Measurements from ENCODE around the gene NRCAM. TPM values are rescaled to one million over a fixed set of nuclear protein-coding genes. Genes with fewer than 3 reads are reported as not detected.

Gene NRCAM
- total RNA-seq, 1 donor from 2014 or later: 39.0 TPM

DNA sequence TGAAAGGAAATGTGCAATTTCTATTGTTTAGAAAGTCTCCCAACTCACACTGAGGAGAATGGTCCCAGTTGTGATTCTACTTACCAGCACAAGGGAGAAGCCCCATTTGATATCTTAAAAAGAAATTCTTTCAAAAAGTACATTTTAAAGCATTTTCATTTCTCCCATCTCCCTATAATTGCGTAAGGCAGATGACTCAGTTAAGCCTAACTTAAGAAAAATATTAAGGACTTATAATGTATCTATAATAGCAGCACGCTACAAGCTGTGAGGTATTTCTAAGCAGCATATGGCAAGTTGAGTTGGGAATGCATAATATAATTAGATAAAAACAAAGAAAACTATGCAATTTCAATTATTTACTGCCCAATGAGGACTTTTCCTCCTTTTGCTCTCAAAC lies 8.5 kb upstream of the NRCAM start:
- no peak for TF ChIP-seq CTCF (IDR thresholded peaks at IDR 0.05; ENCODE audit: insufficient read depth, low read length, poor library complexity, severe bottlenecking)

GRCh38 chr7:108463613-108464012 lies 7.4 kb upstream of the NRCAM start:
- Histone ChIP-seq H3K36me3 (ENCODE audit: control insufficient read depth, insufficient read depth, low read length) (no peaks in the 10 kb centered on the region), H3K27me3 (ENCODE audit: control insufficient read depth, insufficient read depth, low read length) (no peaks in the 10 kb centered on the region), H3K4me3 (ENCODE audit: low read depth, low read length) (no peak overlapping the region)
- DNase-seq (ENCODE audit: low read depth): no peak
- TF ChIP-seq CTCF (IDR thresholded peaks at IDR 0.05; ENCODE audit: insufficient read depth, low read length, poor library complexity, severe bottlenecking): no peak

More for the DNA sequence above, 8.5 kb upstream of the NRCAM start:
- DNase-seq (ENCODE audit: low read depth): no peak
- H3K27me3 ChIP-seq (ENCODE audit: control insufficient read depth, insufficient read depth, low read length): no peaks in the 10 kb centered on the region
- no peaks in the 10 kb centered on the region for H3K36me3 ChIP-seq (ENCODE audit: control insufficient read depth, insufficient read depth, low read length)
- H3K4me3 ChIP-seq (ENCODE audit: low read depth, low read length): no peak overlapping the region

GRCh38 chr7:108461840-108462239 lies 5.6 kb upstream of the NRCAM start:
- DNase-seq (ENCODE audit: low read depth): peak; percentile 43
- no peaks in the 10 kb centered on the region for H3K36me3 ChIP-seq (ENCODE audit: control insufficient read depth, insufficient read depth, low read length)
- TF ChIP-seq CTCF (IDR thresholded peaks at IDR 0.05; ENCODE audit: insufficient read depth, low read length, poor library complexity, severe bottlenecking): no peak
- no peak overlapping the region for H3K4me3 ChIP-seq (ENCODE audit: low read depth, low read length)
- peaks cover 8% of the 10 kb centered on the region for H3K27me3 ChIP-seq (ENCODE audit: control insufficient read depth, insufficient read depth, low read length)

DNA sequence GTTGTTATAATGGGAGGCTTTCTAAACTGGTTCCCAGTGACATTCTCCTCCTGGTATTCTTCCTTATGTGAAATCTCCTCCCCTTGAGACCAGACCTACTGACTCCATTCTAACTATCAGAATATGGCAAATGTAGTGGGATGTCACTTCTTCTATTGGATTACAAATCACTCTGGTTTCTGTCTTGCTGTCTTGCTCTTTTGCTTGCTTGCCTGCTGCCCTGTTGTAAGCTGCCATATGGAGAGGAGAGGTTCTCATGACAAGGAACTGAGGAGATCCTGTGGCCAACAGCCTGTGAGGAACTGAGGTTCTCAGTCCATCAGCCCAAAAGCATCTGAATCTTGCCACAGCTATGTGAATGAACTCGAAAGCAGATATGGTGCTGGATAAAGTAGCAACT lies 4.7 kb upstream of the NRCAM start:
- TF ChIP-seq CTCF (IDR thresholded peaks at IDR 0.05; ENCODE audit: insufficient read depth, low read length, poor library complexity, severe bottlenecking): no peak
- DNase-seq (ENCODE audit: low read depth): no peak
- H3K27me3 ChIP-seq (ENCODE audit: control insufficient read depth, insufficient read depth, low read length): peaks cover 8% of the 10 kb centered on the region
- H3K4me3 ChIP-seq (ENCODE audit: low read depth, low read length): no peak overlapping the region
- no peaks in the 10 kb centered on the region for H3K36me3 ChIP-seq (ENCODE audit: control insufficient read depth, insufficient read depth, low read length)

GRCh38 chr7:108459922-108460551 lies 3.8 kb upstream of the NRCAM start:
- no peak for DNase-seq (ENCODE audit: low read depth)
- peak; percentile 70 for TF ChIP-seq CTCF (IDR thresholded peaks at IDR 0.05; ENCODE audit: insufficient read depth, low read length, poor library complexity, severe bottlenecking)
- H3K27me3 ChIP-seq (ENCODE audit: control insufficient read depth, insufficient read depth, low read length): peaks cover 13% of the 10 kb centered on the region
- H3K4me3 ChIP-seq (ENCODE audit: low read depth, low read length): no peak overlapping the region
- H3K36me3 ChIP-seq (ENCODE audit: control insufficient read depth, insufficient read depth, low read length): no peaks in the 10 kb centered on the region

DNA sequence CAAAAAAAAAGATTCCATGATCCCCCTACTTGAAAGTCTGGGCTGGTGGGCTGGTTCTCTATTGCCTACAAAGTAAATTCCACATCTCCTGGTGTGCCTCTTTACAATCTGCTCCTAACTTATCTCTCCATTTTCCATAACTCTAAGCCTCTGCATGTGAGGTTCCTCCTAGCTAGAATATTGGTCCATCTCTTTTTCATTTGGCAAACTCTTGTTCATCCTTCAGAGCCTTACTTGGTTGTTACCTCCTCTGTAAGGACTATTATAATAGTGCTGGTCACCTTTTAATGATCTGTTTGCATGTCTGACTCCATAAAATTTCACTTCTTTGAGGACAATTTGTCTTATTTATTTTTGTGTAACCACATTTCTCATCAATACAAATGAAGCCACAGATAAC lies 1.6 kb upstream of the NRCAM start:
- Histone ChIP-seq H3K4me3 (ENCODE audit: low read depth, low read length) (no peak overlapping the region), H3K36me3 (ENCODE audit: control insufficient read depth, insufficient read depth, low read length) (no peaks in the 10 kb centered on the region), H3K27me3 (ENCODE audit: control insufficient read depth, insufficient read depth, low read length) (peaks cover 13% of the 10 kb centered on the region)
- DNase-seq (ENCODE audit: low read depth): no peak
- no peak for TF ChIP-seq CTCF (IDR thresholded peaks at IDR 0.05; ENCODE audit: insufficient read depth, low read length, poor library complexity, severe bottlenecking)

Measured in kidney epithelial cell (primary cell).